COLO668 (cell line): ENCODE measurements around the gene PDE3B.
"Not testable (repeated sequence)": the region's sequence is repeated elsewhere in the genome, so short reads cannot be mapped to it uniquely, and the experiment has no call there.

Source experiments
- DNase-seq: peaks from one replicate; lab custom pipeline; 2025; ENCODE audit not compliant: unreplicated experiment; lab: John Stamatoyannopoulos, UW

The PDE3B gene

DNA sequence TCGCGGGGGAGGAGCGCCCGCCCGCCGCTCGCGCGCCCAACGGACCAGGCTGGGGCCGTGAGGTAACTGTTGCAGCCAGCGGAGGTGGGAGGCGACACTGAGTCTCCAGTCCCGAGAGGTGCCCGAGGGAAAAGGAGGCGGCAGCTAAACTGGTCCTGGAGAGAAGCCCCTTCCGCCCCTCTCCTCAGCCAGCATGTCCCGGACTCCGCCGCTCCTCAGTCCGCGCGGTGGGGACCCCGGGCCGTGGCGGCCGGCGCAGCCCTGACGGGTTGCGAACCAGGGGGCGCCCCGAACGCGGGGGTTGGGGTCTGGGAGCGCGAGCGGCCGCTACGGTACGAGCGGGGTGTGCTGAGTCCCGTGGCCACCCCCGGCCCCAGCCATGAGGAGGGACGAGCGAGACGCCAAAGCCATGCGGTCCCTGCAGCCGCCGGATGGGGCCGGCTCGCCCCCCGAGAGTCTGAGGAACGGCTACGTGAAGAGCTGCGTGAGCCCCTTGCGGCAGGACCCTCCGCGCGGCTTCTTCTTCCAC lies at the start of gene PDE3B:
PDE3B (plus strand) TSS at position 108 of the 529 bp plus-strand sequence; CDS start at position 380, 272 bp downstream.
- DNase-seq, result peak; percentile 89

DNA sequence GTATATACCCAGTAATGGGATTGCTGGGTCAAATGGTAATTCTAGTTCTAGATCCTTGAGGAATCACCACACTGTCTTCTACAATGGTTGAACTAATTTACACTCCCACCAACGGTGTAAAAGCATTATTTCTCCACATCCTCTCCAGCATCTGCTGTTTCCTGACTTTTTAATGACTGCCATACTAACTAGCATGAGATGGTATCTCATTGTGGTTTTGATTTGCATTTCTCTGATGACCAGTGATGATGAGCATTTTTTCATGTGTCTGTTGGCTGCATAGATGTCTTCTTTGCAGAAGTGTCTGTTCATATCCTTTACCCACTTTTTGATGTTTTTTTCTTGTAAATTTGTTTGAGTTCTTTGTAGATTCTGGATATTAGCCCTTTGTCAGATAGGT lies 48.3 kb upstream of the PDE3B start:
- not testable (repeated sequence) for DNase-seq

DNA sequence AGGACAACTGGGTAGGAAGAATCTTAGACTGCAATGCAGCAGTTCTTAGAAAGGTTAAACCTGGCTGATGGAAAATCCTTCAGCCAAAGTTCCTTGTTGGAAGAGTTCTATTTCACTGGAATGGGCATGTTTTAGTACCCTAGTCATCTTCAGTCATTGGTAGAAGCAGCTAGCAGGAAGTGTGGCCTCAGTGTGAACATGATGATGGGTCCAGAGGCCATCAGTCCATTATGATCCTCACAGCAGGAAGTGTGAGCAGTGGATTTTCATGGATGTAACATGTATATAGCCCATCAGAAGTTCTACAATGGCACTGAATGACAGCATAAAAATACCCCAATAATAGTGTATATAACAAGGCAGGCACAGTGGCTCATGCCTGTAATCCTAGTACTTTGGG lies 35.9 kb upstream of the PDE3B start:
- DNase-seq, result no peak

DNA sequence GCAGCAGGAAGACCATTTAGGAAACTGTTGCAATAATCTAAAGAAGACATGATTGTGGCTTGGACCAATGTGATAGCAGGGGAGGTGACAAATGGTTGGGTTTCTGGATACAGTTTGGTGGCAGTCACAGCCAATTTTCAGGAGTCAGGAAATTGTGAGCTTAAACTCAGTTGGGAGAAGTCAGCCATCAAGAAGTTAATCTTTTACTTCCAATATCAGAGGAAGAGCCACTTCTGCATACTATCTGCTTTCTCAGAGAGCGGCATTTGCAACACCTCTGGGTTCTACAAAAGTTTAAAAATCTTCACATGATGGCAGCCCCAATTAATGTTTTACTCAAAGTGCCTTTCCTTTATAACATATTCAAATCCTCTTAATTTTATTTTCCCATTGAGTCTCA lies 33.7 kb upstream of the PDE3B start:
- DNase-seq, result no peak

DNA sequence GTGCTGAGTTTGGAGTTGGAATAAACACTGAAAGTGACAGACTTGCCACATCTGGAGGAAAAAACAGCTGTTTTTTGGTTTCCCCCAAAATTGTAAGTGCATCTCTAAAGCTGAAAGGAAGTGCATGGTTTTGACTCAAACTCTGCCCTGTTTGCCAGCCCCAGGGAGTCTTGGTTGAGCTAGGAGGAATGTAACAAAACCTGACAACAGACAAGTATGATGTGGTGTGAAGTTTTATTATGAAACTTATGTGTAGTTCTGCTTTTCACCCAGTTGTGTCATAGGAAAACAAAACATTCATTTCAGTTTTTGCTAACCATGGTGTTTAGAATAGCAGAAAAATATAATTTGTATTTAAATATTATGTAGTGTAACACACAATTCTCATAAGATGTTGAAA lies 31.7 kb upstream of the PDE3B start:
- DNase-seq, result no peak

DNA sequence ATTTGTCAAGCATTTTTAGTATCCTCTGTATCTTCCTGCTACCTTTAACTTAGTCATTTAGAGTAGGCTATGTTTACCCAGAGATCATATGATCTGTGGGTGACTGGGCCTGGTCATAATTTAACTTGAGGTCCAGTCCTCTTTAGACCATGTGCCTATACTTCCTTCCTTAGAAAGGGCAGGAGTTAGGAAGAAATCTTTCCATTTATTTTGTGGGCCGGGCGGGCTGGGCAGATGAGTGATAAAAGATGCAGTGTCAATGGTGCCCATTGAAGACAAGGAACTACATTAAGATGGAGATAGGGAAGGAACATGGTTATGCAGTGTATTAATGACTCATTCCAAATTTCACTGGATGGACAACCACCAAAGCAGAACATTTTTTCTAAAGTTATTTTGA lies 30.9 kb upstream of the PDE3B start:
- DNase-seq, result no peak

DNA sequence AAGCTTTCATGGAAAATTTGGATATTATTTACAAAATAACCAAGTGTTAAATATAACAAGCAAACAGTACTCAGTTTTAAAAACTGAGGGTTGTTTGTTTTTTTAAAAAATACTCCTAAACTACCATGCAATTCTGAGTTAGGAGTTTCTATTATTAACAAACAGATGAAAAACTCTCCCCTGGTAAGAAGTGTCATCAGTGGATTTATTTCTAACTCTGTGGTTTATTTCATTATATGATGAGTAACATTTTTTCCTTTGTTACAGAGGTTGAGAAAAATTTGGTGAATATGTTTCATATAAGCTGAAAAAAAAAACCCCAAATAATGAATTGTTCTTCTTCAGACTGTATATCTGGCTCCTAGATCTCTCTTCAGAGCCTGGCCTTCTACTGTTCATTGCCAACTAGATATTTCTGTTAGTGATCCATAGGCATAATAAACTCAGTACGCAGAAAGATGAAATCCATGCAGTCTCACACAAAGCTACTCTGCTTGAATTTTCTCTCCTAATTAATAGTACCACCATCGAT lies 29.4 kb upstream of the PDE3B start:
- DNase-seq, result no peak

DNA sequence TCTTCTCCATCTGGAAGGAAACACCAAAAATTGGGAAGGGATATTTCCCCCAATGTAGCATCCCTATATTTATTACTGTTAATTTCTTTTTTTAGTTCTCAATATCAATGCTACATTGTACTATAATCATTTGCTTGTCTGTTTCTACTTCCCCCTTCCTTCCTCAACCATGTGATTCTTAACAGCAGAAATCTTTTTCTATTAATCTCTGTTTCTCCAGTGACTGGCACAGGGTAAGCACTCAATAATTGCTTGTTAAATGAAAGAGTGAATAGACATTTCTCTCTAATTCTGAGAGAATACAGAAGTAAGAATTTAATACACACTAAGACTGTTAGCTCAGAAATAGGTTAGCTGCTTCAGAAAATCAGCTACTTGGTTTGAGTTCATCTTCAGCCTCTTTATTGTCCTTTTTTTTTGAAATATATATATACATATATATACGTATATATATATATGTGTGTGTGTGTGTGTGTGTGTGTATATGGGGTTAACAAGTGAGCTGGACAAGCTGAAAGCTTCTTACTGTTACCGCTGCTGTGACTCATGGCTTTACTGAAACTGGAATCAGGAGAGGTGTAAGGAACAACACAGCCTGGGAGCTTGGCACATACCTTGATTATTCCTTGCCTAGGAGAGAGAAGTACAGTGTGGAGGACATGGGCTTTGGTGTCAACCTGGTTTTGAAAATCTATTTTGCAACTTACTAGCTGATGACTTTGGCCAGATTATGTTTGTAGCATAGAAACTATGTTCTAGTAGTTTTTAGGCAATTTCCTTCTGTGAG lies 26.2 kb upstream of the PDE3B start:
- DNase-seq, result no peak

DNA sequence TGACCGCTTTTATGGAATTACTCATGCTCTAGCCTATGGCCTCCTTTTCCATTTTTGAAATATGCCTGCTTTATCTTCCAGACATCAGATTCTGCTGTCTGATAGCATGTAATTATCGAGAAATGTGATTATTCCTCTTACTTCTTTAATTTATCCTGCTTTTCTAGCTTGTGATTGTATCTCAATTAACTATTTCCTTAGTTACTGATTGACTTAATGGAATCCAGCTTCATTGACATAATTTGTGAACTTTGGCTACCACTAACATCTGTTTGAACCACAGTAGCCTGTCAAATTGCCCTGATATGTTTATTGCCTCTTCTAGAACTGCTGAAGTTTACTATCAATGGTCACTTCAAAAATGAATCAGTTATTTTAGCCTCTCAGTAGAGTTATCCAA lies 25.5 kb upstream of the PDE3B start:
- DNase-seq, result no peak

DNA sequence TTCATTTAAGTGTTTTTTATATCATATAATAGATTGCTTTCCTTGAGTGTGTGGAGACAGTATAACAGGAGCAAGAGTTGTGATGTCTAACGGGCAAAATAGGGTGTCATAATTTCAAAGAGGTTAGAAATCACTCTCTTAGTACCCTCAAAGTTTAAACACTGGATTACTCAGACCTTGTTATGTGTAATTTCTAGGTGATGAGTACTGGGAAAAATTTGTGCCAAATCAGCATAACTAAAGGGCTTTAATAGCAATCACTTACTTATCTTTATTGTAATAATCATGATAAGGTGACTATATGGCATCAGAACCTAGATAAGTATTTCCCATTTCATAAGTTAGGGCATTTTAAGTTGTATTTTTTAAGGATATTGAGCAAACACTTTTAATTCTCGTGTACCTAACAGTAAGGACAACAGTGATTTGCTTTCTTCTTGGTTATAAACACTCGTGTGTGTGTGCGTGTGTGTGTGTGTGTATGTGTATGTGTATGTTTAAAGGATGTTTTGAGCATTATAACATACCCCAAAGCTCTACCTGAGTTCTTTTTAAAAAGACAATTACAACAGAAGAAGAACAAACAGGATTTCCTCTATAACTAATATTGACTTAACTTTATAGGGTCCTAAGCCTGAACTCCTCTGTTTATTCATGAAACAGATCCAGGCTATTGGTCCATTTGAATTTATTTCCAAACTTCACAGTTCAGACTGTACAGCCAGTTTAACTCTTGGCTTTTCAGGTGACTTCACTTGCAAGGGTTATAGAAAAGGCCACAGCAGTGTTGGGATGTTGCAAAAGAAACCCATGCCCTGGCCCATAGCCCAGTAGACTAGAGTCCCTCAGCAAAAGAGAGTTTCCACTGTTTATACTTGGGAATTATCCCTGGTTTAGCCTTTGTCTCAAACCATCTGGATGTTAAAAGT lies 23.7 kb upstream of the PDE3B start:
- no peak for DNase-seq

DNA sequence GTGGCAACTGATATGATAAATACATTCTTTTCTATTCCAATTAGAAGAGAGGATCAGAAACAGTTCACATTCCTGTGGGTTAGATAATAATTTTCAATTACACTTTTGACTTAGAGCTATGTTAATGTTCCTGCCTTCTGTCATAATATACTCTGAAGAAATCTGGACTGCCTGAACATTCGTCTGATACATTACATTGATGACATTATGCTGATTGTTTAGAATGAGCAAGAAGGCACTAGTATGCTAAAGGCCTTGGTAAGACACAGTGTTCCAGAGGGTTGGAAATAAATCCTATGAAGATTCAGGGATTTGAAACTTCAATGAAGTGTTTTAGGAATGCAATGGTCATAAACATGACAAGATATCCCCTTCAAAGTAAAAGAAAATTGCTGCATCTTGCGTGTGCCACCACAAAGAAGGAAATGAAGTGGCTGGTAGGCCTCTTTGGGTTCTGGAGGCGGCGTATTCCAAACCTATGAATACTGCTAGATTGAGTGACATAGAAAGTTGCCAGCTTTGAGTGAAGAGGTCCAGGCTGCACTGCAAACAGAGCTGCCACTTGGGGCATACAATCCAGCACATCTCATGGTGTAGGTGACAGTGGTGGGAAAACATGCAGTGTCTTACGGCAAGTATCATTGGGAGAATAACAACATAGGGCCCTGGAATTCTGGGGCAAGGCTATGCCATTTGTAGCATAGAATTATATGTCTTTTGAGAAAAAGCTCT lies 21.2 kb upstream of the PDE3B start:
- DNase-seq, result no peak

DNA sequence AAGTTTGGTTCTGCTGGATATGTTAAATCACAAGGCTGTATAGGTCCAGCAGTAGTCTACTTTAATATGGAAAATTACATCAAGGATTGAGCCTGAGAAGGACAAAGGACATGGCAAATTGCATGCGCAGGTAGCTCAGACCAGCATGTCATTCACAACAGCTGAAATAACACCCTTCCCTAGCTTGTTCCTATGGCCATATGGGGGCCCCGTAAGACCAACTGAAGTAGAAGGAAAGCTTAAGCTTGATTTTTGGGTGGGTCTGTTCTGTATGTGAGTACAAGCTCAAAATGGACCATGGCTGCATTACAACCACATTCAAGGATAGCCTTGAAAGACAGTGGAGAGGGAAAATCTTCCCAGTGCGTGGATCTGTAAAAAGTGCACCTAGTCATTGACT lies 20.6 kb upstream of the PDE3B start:
- no peak for DNase-seq

DNA sequence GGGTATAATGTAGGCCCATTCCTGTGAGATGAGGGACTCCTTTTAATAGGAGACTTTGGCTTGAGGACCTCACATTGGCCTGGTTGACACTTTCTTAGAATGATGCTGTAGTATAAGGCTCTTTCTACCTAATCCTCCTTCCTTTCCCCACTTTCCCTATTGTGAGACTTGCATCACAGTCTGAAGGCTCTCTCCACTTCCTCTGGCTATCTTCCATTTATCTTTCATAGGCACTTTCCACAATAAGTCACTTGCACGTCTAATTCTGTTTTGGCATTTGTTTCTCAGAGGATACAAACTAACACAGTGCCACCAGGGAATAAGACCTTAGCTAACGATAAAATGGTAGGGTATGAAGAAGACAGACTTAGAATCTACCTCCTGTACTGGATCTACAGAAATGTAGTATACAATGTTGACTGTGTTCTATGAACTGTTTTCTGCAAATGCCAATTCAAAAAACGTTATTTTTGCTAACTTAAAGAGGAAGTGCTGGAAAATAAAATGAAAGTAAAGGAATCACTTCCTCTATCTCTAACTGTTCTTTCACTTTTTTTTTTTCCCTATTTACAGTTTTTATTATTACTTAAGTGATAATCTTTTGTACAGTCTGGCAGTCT lies 17.9 kb upstream of the PDE3B start:
- no peak for DNase-seq

DNA sequence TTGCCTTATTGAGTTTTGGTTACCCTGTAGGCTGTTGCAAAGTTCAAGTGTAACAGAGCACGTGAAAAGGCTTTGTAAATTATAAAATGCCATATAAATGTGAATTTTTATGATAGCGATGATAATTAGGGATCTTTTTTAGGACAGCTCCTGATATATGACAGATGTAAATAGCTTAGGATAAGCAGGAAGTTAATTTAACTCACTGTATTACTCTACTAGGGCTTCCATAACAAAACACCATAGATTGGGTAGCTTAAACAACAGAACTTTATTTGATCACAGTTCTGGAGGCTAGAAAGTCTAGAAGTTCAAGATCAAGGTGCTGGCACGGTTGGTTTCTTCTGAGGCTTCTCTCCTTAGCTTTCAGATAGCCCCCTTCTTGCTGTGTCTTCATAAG lies 17.0 kb upstream of the PDE3B start:
- DNase-seq, result no peak

DNA sequence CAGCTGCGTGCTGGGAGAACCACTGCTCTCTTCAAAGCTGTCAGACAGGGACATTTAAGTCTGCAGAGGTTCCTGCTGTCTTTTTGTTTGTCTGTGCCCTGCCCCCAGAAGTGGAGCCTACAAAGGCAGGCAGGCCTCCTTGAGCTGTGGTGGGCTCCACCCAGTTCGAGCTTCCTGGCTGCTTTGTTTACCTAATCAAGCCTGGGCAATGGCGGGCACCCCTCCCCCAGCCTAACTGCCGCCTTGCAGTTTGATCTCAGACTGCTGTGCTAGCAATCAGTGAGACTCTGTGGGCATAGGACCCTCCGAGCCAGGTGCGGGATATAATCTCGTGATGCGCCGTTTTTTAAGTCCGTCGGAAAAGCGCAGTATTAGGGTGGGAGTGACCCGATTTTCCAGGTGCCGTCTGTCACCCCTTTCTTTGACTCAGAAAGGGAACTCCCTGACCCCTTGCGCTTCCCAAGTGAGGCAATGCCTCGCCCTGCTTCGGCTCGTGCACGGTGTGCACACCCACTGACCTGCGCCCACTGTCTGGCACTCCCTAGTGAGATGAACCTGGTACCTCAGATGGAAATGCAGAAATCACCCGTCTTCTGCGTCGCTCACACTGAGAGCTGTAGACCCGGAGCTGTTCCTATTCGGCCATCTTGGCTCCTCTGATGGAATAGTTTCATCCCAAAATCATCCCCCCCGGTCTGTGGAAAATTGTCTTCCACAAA lies 9.9 kb upstream of the PDE3B start:
- not testable (repeated sequence) for DNase-seq

DNA sequence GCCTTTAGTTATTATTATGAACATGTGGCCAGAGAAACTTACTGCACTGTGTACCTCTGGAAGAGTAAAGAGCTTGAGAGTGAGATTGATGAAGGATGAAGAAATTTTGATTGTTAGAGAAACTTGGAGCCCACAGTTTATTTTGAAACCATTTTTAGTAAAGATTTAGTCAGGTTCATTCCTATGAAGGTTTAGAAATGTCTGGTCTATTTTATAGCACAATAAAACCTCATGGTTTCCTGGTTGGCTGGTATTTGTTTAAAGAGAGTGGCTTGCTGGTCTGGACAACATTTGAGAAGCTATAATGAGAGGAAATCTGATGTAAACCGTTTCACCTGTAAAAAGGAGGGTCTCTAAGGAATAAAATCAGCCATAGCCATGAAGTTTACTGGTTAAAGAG lies 8.8 kb upstream of the PDE3B start:
- DNase-seq, result no peak

DNA sequence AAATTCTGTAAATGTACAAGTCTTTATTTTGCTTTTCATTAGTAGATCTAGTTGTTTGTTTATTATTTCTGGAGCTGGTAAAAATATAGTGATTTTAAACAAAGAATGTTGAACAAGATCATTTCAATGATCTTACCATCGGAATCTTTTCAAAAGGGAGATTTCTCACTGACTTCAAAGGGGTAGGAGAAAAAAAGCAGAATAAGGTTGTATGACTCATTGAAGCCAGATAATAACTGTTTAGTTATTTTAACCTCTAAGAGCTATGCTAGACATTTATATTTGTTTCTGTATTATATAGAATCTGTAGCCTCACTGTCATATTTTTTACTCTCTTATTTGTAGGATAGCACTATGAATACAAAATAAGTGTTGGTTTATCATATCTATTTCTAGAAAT lies 8.1 kb upstream of the PDE3B start:
- DNase-seq, result no peak

DNA sequence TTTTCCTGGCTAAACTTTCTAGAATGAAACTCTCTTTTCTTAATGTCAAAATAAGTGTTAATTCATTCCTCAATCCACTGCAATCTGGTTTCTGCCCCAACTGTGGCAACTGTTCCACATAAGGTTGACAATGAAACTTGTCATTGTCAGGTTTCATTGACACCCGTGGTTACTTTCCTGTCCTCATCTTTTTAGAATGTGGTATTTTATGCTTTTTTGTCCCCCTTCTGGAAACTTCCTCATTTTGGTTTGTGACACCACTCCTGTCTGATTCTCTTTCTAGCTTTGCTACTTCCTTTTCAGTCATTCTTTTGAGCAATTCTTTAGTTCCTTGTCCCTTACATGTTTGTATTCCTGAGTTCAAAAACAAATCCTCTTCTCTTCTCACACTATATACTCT lies 7.5 kb upstream of the PDE3B start:
- no peak for DNase-seq

DNA sequence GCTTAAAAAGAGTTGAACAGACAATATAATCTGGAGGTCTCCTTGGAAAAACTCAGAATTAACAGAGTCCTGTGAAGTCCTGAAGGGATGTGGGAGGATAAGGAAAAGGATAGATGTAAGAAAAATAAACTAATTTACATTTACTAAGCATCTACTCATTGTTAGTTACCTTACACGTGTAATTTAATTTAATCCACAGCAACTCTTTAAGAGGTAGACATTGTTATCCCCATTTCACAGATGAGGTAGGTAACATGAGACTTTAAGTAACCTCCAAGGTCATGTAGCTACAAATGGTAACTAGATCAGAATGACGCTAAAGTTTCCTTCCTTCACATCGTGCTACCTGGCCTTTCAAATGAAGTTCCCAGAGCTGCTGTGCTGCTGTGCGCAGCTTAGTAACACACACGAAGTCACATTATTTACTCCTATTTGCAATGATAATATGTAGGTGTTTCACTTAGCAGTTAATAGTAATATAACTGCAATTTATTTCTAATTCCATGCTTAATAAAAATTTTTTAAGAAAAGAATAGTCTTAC lies 5.7 kb upstream of the PDE3B start:
- no peak for DNase-seq

DNA sequence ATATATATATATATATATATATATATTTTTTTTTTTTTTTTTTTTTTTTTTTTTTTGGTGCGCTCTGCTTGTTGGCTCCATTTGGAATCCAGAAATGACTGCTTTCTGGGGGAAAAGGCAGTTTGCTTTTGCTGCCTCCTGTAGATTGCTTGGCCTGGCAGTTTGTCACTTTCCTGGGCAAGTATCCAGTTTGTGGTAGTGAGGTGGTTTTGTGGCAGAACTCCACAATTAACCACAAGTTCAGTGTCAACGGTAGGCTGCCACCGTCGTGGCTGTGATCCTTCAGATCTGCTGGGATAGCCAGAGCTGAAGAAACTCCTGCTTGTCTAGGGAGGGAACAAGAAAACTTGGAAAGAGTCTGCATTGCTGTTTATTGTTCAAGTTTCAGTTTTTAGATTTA lies 5.0 kb upstream of the PDE3B start:
- DNase-seq, result no peak
